Measurements from ENCODE around the gene PABPN1. TPM values are rescaled to one million over a fixed set of nuclear protein-coding genes. Genes with fewer than 3 reads are reported as not detected.
A peak's percentile ranks its signal among the peaks of the same experiment; 100 is the strongest.

The PABPN1 gene
- total and polyA plus RNA-seq, 10 donors, result 52.1 to 152 (median 132) TPM

GRCh38 chr14:23359167-23359626 lies 37.9 kb downstream of the PABPN1 start:
- H3K27ac ChIP-seq, result no peak overlapping the region
- H3K4me3 ChIP-seq, result no peak overlapping the region
- peaks cover 0 to 12% (median 0%) of the 10 kb centered on the region in 6 donors for H3K36me3 ChIP-seq
- WGBS, 5 donors, result 74 to 91% (median 81%) methylated on average over 7 to 11 of the region's 11 CpGs
- DNase-seq, result peak; percentile 44
- intact Hi-C loops (cut with DNase I; ENCODE audit: low total_unique reads), result no loop called here
- no peaks in the 10 kb centered on the region for H3K4me1 ChIP-seq
- TF ChIP-seq POLR2A (IDR thresholded peaks at IDR 0.05), result no peak
- no peak for TF ChIP-seq POLR2AphosphoS5 (IDR thresholded peaks at IDR 0.05)
- TF ChIP-seq CTCF (IDR thresholded peaks at IDR 0.05 in 8 of 11, conservative IDR thresholded peaks at IDR 0.05 in 3 of 11), result no peak
- peaks cover 0 to 64% (median 4%) of the 10 kb centered on the region in 7 donors for H3K27me3 ChIP-seq (replicated peaks in 1 of 7)
- H3K9me3 ChIP-seq, result no peaks in the 10 kb centered on the region

- Histone ChIP-seq H3K4me3 (no peak overlapping the region), H3K27ac (no peak overlapping the region), H3K27me3 (replicated peaks in 1 of 7) (peaks cover 0 to 64% (median 11%) of the 10 kb centered on the region in 7 donors), H3K9me3 (no peaks in the 10 kb centered on the region), H3K4me1 (peaks cover 0 to 2% (median under 1%) of the 10 kb centered on the region in 6 donors), H3K36me3 (peaks cover 0 to 12% (median 0%) of the 10 kb centered on the region in 6 donors)
- DNase-seq, result peak; percentile 45
- TF ChIP-seq POLR2AphosphoS5 (IDR thresholded peaks at IDR 0.05) (no peak), POLR2A (IDR thresholded peaks at IDR 0.05) (no peak), CTCF (IDR thresholded peaks at IDR 0.05 in 8 of 11, conservative IDR thresholded peaks at IDR 0.05 in 3 of 11) (no peak)
- 85 to 91% (median 89%) methylated on average over 16 to 22 of the region's 22 CpGs for WGBS, 5 donors
- intact Hi-C loops (cut with DNase I; ENCODE audit: low total_unique reads), result no loop called here
Measured at GRCh38 chr14:23359722-23360447, 38.6 kb downstream of the PABPN1 start.

GRCh38 chr14:23360496-23360895 lies 39.2 kb downstream of the PABPN1 start:
- H3K9me3 ChIP-seq, result no peaks in the 10 kb centered on the region
- peak; percentile 64 for DNase-seq
- no peak overlapping the region for H3K4me3 ChIP-seq
- peaks cover 0 to 12% (median 0%) of the 10 kb centered on the region in 6 donors for H3K36me3 ChIP-seq
- no peak overlapping the region for H3K27ac ChIP-seq
- TF ChIP-seq POLR2A (IDR thresholded peaks at IDR 0.05) (no peak), CTCF (IDR thresholded peaks at IDR 0.05 in 8 of 11, conservative IDR thresholded peaks at IDR 0.05 in 3 of 11) (no peak), POLR2AphosphoS5 (IDR thresholded peaks at IDR 0.05) (no peak)
- WGBS, 5 donors, result 75 to 84% (median 78%) methylated on average over 8 to 11 of the region's 11 CpGs
- peaks cover 0 to 65% (median 17%) of the 10 kb centered on the region in 7 donors for H3K27me3 ChIP-seq (replicated peaks in 1 of 7)
- peaks cover 0 to 8% (median 6%) of the 10 kb centered on the region in 6 donors for H3K4me1 ChIP-seq
- intact Hi-C loops (cut with DNase I; ENCODE audit: low total_unique reads), result no loop called here

- intact Hi-C loops (cut with DNase I; ENCODE audit: low total_unique reads), result no loop called here
- Histone ChIP-seq H3K4me1 (peaks cover 0 to 16% (median 11%) of the 10 kb centered on the region in 6 donors), H3K9me3 (no peaks in the 10 kb centered on the region), H3K4me3 (no peak overlapping the region), H3K36me3 (peaks cover 0 to 12% (median 0%) of the 10 kb centered on the region in 6 donors), H3K27me3 (replicated peaks in 1 of 7) (peaks cover 0 to 65% (median 24%) of the 10 kb centered on the region in 7 donors), H3K27ac (no peak overlapping the region)
- TF ChIP-seq POLR2A (IDR thresholded peaks at IDR 0.05) (no peak), POLR2AphosphoS5 (IDR thresholded peaks at IDR 0.05) (no peak), CTCF (IDR thresholded peaks at IDR 0.05 in 8 of 11, conservative IDR thresholded peaks at IDR 0.05 in 3 of 11) (no peak)
- DNase-seq, result no peak
Measured at GRCh38 chr14:23361320-23361719, 40.1 kb downstream of the PABPN1 start.
